PFSK-1 (cell line): ENCODE data around the gene CPVL.

Experiments used
- POLR2AphosphoS5 ChIP-seq: IDR thresholded peaks from 2 replicates; pipeline ENCODE4 v1.6.1; 2012; ENCODE audit warnings: low read depth, mild to moderate bottlenecking, control low read depth, low read length, moderate library complexity
- REST ChIP-seq, 2 experiments: IDR thresholded peaks; 2 replicates each; pipeline versions ENCODE4 v1.6.1 to v1.8.0; 2011 to 2012; ENCODE audit warnings: low read depth in 2 of 2, low read length in 2 of 2, control low read depth in 1 of 2, inconsistent platforms in 1 of 2, mild to moderate bottlenecking in 1 of 2, moderate library complexity in 1 of 2; ENCODE audit not compliant: insufficient read depth in 1 of 2
- SIN3A ChIP-seq: IDR thresholded peaks from 2 replicates; pipeline ENCODE4 v1.6.1; 2012; ENCODE audit warnings: mild to moderate bottlenecking, low read length, moderate library complexity, borderline replicate concordance; ENCODE audit not compliant: insufficient read depth

GRCh38 chr7:29008590-29008989, 137.7 kb downstream of the CPVL start:
- TF ChIP-seq POLR2AphosphoS5 = no peak
- no peak for TF ChIP-seq SIN3A
- TF ChIP-seq REST (IDR thresholded peaks at IDR 0.05; ENCODE audit: insufficient read depth in 1 of 2, low read depth in 2 of 2, low read length in 2 of 2) = no peak
